Measurements from ENCODE around the gene SNX32. TPM values are rescaled to one million over a fixed set of nuclear protein-coding genes. Genes with fewer than 3 reads are reported as not detected.

The SNX32 gene
- polyA plus RNA-seq, 1 donor (not counting 4 experiments of a cell fraction or from before 2014, with no cell fraction given), result 0.12 TPM

DNA sequence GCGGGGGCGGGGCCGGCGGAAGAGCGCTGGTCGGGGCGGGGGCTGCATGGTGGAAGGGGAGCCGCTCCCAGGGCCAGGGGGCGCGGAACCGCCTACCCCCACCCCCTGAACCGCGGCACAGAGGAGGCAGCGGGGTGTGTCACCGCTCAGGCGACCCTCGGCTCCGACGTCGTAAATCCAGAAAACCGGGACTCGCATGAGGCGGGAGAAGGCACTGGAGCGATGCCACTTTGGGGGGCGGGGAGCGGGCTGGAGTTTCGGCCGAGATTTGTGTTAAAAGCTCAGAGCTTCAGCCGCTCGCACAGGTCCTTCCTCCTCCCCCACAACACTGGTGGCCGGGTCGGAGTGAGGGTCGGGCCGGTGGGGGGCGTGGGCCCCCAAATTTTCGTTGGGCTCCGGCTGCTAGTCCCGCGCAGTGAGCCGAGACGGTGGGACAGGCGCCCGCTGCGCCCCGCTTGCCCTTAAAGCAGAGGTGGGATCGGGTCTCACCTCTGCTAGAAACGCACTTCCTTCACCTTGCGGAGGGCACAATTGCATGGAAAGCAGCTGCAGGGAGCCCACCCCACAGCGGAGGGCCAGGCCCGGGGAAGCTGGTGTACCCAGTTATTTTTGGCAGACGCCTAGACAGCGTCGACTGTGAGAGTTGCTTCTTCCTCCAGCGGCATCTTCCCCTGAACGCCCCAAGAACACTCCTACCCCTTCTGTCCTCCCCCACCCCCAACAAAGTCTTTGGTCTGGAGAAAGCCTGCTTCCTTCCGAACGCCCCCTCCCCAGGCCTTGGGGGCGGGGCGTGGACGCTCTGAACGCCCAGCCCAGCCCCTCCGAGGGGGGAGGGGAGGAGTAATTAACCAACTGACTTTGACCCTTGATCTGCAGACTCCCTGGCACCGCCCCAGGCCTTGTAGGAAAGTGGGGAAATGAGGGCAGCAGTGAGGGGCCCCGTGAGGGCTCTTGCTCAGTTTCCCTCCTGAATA lies 45.8 kb upstream of the SNX32 start:
- DNase-seq (ENCODE audit: low read depth, low spot score), result no peak
- no peak for FAIRE-seq
- H3K4me1 ChIP-seq (ENCODE audit: control insufficient read depth, extremely low read depth, insufficient read depth, low read length), result peaks cover 34% of the 10 kb centered on the region
- no peaks in the 10 kb centered on the region for H3K79me2 ChIP-seq (ENCODE audit: control insufficient read depth, insufficient read depth, low read length)
- dilution Hi-C loops (cut with MboI; ENCODE audit: extremely low pct_ligation_motif_present, low sequenced_read_pairs), result no loop called here
- H3K27ac ChIP-seq (ENCODE audit: control insufficient read depth, insufficient read depth, low read length), result no peak overlapping the region
- H3K9ac ChIP-seq (ENCODE audit: control insufficient read depth, extremely low read depth, insufficient read depth, low read length), result peak overlapping the region; percentile 45
- no peaks in the 10 kb centered on the region for H3K9me1 ChIP-seq (ENCODE audit: control insufficient read depth, extremely low read depth, insufficient read depth, low read length)
- H3K4me2 ChIP-seq (ENCODE audit: control insufficient read depth, extremely low read depth, insufficient read depth, low read depth, low read length), result peak overlapping the region; percentile 57
- peak overlapping the region in 2 of 3 experiments; percentile 47 for H3K4me3 ChIP-seq (ENCODE audit: control insufficient read depth in 2 of 3, extremely low read depth in 1 of 3, insufficient read depth in 2 of 3, low read depth in 1 of 3, low read length in 3 of 3)
- no peaks in the 10 kb centered on the region for H3K36me3 ChIP-seq (ENCODE audit: control insufficient read depth in 2 of 2, extremely low read depth in 1 of 2, insufficient read depth in 2 of 2, low read length in 2 of 2)
- TF ChIP-seq, protein P1, sequence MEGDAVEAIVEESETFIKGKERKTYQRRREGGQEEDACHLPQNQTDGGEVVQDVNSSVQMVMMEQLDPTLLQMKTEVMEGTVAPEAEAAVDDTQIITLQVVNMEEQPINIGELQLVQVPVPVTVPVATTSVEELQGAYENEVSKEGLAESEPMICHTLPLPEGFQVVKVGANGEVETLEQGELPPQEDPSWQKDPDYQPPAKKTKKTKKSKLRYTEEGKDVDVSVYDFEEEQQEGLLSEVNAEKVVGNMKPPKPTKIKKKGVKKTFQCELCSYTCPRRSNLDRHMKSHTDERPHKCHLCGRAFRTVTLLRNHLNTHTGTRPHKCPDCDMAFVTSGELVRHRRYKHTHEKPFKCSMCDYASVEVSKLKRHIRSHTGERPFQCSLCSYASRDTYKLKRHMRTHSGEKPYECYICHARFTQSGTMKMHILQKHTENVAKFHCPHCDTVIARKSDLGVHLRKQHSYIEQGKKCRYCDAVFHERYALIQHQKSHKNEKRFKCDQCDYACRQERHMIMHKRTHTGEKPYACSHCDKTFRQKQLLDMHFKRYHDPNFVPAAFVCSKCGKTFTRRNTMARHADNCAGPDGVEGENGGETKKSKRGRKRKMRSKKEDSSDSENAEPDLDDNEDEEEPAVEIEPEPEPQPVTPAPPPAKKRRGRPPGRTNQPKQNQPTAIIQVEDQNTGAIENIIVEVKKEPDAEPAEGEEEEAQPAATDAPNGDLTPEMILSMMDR (optimal IDR thresholded peaks at IDR 0.05 in 1 of 3, IDR thresholded peaks at IDR 0.05 in 1 of 3, conservative IDR thresholded peaks at IDR 0.05 in 1 of 3; ENCODE audit: extremely low read depth in 1 of 3, insufficient read depth in 2 of 3, low read length in 3 of 3), result no peak
- peak; percentile 94 for TF ChIP-seq EZH2 (IDR thresholded peaks at IDR 0.05; ENCODE audit: low read length)
- H3K9me3 ChIP-seq (ENCODE audit: control insufficient read depth, low read depth, low read length), result no peaks in the 10 kb centered on the region
- peaks cover 18% of the 10 kb centered on the region for H3K27me3 ChIP-seq (ENCODE audit: control insufficient read depth, extremely low read depth, insufficient read depth, low read length)
- H4K20me1 ChIP-seq (ENCODE audit: control insufficient read depth, extremely low read depth, insufficient read depth, low read length), result no peaks in the 10 kb centered on the region
- no peak overlapping the region for H2AFZ ChIP-seq (ENCODE audit: control insufficient read depth, low read length)

DNA sequence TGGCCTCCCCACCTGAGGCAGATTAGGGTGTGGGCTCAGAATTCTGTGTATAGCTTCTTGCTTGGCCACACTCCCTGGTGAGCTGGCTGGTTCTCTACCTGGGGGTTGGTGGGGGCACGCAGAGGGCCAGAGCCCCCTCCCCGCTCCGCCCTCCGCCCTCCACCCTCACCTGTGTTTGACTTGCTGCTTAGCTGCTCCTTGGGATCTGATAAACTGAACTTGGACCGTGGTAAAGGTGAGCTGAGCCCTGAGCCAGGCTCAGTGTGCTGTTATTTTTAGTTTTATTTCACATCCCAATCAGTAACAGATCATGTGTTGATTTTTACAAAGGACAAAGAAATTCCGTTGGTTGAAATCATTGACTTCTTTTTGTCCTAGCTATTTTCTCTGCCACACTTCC lies 44.9 kb upstream of the SNX32 start:
- Histone ChIP-seq H3K79me2 (ENCODE audit: control insufficient read depth, insufficient read depth, low read length) (no peaks in the 10 kb centered on the region), H3K9me1 (ENCODE audit: control insufficient read depth, extremely low read depth, insufficient read depth, low read length) (no peaks in the 10 kb centered on the region), H3K27ac (ENCODE audit: control insufficient read depth, insufficient read depth, low read length) (no peak overlapping the region), H3K4me2 (ENCODE audit: control insufficient read depth, extremely low read depth, insufficient read depth, low read depth, low read length) (no peak overlapping the region), H3K4me1 (ENCODE audit: control insufficient read depth, extremely low read depth, insufficient read depth, low read length) (peaks cover 41% of the 10 kb centered on the region), H3K36me3 (ENCODE audit: control insufficient read depth in 2 of 2, extremely low read depth in 1 of 2, insufficient read depth in 2 of 2, low read length in 2 of 2) (no peaks in the 10 kb centered on the region), H3K9ac (ENCODE audit: control insufficient read depth, extremely low read depth, insufficient read depth, low read length) (no peak overlapping the region), H4K20me1 (ENCODE audit: control insufficient read depth, extremely low read depth, insufficient read depth, low read length) (no peaks in the 10 kb centered on the region), H2AFZ (ENCODE audit: control insufficient read depth, low read length) (no peak overlapping the region), H3K9me3 (ENCODE audit: control insufficient read depth, low read depth, low read length) (no peaks in the 10 kb centered on the region), H3K4me3 (ENCODE audit: control insufficient read depth in 2 of 3, extremely low read depth in 1 of 3, insufficient read depth in 2 of 3, low read depth in 1 of 3, low read length in 3 of 3) (peak overlapping the region in 1 of 3 experiments; percentile 47), H3K27me3 (ENCODE audit: control insufficient read depth, extremely low read depth, insufficient read depth, low read length) (peaks cover 18% of the 10 kb centered on the region)
- dilution Hi-C loops (cut with MboI; ENCODE audit: extremely low pct_ligation_motif_present, low sequenced_read_pairs), result no loop called here
- no peak for TF ChIP-seq EZH2 (IDR thresholded peaks at IDR 0.05; ENCODE audit: low read length)
- TF ChIP-seq, protein P1 (optimal IDR thresholded peaks at IDR 0.05 in 1 of 3, IDR thresholded peaks at IDR 0.05 in 1 of 3, conservative IDR thresholded peaks at IDR 0.05 in 1 of 3; ENCODE audit: extremely low read depth in 1 of 3, insufficient read depth in 2 of 3, low read length in 3 of 3), result no peak
- FAIRE-seq (no peak), DNase-seq (ENCODE audit: low read depth, low spot score) (no peak)

All from keratinocyte (primary cell).